Measurements from ENCODE around the gene TNFAIP8L1.

DNA sequence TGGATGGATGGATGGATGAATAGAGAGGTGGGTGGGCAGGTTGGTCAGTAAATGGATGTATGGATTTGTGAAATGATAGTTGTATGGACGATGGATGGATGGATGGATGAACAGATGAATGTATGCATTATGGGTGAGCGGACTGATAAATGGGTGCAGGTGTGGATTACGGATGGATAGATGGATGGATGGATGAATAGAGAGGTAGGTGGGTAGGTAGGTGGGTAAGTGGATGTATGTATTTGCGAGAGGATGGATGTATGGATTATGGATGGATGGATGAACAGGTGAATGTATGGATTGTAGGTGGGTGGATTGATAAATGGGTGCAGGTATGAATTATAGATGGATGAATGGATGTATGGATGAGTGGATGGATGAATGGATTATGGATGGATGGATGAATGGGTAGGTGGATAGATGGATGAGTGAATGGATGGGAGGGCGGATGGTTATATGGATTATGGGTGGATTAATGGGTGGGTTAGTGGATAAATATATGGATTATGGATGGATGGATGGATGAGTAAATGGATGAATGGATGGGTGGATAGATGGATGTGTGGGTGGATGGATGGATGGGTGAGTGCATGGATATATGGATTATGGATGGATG lies 37.0 kb upstream of the TNFAIP8L1 start:
- TF ChIP-seq EZH2phosphoT487 (IDR thresholded peaks at IDR 0.05; ENCODE audit: borderline replicate concordance) = no peak
- TF ChIP-seq POLR2A (IDR thresholded peaks at IDR 0.05; ENCODE audit: borderline replicate concordance, extremely low read depth, insufficient read depth, insufficient read length) = no peak
- TF ChIP-seq, protein P1, sequence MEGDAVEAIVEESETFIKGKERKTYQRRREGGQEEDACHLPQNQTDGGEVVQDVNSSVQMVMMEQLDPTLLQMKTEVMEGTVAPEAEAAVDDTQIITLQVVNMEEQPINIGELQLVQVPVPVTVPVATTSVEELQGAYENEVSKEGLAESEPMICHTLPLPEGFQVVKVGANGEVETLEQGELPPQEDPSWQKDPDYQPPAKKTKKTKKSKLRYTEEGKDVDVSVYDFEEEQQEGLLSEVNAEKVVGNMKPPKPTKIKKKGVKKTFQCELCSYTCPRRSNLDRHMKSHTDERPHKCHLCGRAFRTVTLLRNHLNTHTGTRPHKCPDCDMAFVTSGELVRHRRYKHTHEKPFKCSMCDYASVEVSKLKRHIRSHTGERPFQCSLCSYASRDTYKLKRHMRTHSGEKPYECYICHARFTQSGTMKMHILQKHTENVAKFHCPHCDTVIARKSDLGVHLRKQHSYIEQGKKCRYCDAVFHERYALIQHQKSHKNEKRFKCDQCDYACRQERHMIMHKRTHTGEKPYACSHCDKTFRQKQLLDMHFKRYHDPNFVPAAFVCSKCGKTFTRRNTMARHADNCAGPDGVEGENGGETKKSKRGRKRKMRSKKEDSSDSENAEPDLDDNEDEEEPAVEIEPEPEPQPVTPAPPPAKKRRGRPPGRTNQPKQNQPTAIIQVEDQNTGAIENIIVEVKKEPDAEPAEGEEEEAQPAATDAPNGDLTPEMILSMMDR (IDR thresholded peaks at IDR 0.05 in 2 of 3, conservative IDR thresholded peaks at IDR 0.05 in 1 of 3; ENCODE audit: borderline replicate concordance in 1 of 3, insufficient read depth in 1 of 3, low read depth in 2 of 3, low read length in 2 of 3) = no peak
- no peak for TF ChIP-seq JUND (IDR thresholded peaks at IDR 0.05)
- TF ChIP-seq, protein P2, sequence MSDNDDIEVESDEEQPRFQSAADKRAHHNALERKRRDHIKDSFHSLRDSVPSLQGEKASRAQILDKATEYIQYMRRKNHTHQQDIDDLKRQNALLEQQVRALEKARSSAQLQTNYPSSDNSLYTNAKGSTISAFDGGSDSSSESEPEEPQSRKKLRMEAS (IDR thresholded peaks at IDR 0.05) = no peak
- TF ChIP-seq ZNF274 (IDR thresholded peaks at IDR 0.05; ENCODE audit: low read depth, low read length) = no peak
- TF ChIP-seq EZH2 (IDR thresholded peaks at IDR 0.05) = no peak
- no peak for TF ChIP-seq ELF1 (IDR thresholded peaks at IDR 0.05; ENCODE audit: borderline replicate concordance, low read depth)

All from HCT116 (cell line).